Embryonic facial prominence (tissue), 1 donor: Measurements from ENCODE around the gene H19.

Experiments used
- DNase-seq: peaks from one replicate; pipeline ENCODE4 v3.0.0-alpha.2; 2016; ENCODE audit errors: extremely low spot score

The H19 gene

DNA sequence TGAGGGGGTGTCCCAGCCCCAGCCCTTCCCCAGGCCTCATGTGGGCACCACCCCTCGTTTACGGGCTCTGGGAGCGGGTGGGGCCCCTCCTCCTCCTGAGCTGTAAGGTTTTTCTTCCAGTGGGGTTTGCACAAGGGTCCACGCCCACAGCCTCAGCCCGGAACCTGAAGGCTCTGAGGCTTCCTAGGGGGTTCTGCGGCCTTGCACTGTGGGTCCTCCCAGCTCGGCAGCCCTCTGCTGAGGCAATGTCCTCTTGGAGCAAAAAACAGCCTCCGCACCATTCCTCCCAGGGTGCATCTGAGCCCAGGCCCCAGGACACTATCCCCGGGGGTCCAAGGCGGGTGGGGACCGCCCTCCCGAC, 14.1 kb downstream of the H19 start:
- DNase-seq, result no peak

DNA sequence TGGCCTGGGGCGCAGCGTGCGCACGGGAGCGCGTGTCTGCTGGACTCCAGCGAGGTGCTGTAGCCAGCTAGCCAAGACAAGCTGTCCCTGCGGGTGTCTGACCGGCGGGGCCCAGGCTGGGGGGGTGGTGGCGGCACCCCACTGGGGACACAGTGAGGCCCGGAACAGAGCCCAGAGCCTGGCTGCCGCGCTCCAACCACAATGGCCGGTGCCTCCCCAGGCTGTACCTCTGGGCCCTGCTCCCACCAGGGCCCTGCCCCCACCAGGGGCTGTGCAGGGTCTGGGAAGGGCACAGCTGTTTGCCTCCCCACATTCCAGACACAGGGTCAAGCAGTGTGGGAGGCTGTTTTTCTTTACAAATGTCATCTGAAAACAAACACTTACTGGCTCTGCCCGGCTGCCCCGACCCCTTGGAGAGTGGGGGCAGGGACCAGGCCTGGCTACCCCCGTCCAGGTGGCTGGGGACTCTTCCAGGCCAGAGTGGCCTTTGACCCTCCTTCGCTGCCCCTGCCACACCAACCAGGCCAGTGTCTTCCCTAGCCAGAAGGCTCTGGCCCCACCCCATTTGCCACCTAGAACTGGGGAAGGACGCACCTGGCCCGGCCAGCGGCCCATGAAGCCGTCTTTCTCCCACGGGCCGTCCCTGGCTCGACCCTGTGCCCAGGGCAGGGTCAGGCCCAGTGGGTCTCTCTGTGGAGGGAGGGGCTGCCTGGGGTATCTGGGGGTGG, 14.6 kb downstream of the H19 start:
- DNase-seq, result no peak

DNA sequence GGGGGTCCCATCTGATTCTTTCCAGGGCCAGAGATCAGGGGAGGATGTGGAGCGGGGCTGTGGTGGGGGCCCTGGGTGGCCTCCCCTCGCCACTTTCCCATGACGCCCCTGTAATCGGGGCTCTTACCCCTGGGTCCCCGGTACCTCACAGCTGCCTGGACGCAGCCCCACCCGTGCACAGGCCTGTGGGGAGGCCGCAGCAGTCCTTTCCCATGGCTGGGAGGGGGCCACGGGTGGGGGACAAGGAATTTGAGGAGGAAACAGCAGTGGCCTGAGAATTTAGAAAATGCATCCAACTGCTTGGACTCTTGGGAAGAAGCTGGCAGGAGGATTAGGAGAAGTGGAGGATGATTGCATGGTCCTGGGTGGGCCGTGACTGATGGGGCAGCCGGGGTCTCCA, 18.0 kb downstream of the H19 start:
- DNase-seq, result no peak

DNA sequence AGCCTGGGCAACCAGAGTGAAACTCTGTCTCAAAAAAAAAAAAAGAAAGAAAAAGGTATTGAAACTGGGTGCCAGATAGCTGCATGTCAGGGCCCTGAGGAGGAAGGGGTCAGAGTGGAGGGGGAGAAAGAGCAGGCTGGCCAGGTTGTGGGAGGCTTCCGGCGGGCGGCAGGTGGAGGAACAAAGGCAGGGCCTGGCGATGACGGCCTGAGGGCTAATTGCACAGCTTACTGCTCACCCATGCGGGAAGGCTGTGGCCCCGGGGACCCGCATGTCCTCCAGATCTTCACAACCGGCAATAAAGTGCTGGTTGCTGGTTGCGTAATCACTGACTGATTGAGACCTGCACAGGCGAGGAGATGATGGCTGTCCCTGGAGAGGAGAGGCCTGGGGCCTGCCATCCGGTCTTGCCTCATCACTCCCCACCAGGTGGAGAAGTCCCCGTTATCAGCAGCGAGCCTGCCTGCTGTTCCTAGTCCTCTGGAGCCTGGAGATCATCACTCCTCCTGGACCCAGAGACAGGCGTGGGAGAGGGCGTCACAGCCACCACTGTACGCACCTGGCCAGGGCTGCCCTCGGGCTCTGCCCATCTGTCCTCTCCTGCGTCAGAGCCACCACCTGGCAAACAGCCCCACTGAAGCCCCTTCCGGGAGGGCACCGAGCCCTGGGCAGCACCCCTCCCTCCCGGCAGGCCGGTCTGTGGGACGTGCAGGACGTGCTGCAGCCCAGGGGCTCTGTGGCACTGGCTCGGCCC, 18.7 kb downstream of the H19 start:
- DNase-seq, result no peak

DNA sequence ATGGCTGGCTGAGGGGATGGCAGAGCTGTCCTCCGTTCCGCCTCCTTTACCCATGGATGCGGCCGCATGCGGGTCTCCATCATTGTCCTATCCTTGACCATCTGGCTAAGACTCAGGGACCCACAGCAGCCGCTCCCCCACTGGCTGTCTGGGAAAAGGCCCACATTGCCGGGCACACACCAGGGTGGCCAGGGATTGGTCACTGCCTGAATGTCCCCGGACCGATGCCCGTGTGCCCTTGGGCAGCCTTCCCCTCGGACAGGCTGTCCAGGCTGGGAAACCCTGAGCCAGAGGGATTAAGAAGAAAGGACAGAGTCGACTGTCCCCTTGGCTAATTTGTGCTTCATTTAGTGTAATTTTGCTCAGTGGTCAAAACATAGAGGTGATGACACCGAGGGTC, 22.5 kb downstream of the H19 start:
- no peak for DNase-seq

DNA sequence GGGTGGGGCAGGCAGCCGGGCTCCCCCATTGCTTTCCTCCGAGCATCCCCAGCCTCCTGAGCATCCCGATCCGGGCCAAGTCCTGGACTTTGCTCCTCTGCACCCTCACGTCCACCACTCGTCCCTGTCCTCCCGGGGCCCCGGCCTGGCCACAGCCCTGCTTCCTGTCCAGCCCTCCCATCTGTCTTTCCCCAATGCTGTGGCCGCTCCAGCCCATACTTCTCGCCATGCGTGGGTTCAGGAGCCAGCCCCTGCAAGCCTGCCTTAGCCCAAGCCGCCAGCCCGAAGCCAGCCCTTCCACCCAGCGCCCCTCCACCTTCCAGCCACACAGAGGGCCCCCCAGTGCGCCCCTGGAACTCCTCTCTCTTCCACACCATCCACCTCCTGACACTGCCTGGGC, 26.7 kb downstream of the H19 start:
- DNase-seq, result no peak

DNA sequence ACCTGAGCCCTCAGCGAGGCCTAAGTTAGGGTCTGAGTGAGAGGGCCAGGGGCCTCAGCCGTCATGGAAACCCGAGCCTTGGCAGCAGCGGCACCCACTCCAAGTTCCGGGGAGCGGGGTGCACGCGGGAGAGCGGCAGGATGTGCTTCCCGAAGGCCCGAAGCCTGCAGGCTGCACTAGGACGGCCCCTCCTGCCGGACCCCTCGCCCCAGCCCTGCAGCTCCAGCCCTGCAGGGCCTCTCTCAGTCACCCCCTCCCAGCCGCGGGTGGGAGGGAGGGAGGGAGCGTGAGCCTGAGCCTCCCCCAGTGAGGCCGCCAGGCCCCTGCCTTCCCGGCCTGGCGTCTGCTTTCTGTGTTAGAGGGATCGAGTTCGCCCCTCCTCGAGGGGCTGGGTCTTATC, 27.9 kb downstream of the H19 start:
- no peak for DNase-seq

DNA sequence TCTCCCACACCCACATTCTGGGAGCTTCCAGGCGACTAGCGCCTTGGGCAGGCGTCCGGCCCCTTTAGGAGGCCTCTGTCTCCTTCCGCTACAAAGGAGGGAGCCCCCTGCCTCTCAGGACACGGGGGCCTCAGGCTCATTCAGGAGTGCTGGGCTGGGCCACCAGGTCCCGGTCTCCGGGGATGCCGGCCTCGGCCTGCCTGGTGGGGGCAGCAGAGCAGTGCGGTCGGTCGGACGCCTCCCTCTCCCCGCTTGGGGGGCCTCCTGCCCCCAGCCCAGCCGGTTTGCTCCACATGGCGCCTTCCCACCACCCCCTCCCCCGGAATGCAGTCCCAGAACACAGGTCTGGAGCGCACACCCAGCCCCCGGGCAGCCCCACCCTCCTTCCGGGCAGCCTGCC, 28.6 kb downstream of the H19 start:
- DNase-seq, result no peak

DNA sequence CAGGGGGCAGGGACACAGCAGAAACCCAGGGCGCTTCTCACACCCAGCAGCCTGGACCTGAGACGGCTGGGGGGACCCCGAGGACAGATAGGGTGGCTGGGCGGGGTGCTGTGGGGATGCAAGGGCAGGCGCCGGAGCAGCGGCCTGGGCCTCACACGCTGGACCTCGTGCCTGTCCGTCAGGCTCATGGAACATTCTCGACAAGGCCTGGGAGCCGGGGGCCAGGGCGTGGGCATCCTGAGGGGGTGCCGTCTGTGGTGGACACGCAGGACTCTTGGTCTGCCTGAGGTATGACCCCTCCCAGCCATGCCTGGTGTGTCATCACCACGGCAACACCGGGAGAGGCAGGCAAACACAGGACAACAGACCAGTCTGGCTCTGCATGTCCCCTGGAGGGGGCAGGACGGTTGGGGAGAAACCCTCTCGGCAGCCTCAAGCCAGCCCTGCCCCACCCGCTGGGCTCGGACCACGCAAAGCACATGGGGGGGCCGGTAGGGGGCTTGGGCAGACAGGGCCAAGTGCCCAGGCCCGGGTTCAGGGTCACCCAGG, 29.1 kb downstream of the H19 start:
- no peak for DNase-seq

DNA sequence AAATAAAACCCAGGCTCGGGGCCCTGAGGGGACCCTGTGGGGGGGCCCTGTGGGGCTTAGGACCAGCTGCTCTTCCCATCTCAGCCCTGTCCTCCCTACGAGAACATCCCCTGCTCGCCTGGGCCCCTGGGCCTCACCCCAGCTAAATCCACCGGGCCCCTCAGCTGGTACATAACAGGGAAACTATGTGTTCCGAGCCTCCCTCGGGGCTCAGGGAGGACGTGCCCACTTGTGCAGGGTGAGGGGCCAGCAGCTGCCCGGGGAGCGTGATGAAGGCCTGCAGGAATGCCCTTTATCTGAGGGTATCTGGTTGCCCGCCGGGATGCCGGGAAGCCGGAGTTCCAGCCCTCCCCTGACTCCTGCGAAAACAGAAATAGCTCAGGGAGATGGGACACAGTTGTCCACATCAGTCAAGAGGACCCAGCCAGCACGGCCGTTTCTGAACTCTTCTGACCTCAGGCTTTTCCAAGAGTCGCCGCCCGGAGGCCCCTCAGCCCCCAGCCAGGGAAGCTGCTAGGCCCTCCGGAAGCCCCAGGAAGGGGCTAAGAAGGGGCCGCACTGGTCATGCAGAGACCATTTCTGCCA, 29.9 kb downstream of the H19 start:
- no peak for DNase-seq

DNA sequence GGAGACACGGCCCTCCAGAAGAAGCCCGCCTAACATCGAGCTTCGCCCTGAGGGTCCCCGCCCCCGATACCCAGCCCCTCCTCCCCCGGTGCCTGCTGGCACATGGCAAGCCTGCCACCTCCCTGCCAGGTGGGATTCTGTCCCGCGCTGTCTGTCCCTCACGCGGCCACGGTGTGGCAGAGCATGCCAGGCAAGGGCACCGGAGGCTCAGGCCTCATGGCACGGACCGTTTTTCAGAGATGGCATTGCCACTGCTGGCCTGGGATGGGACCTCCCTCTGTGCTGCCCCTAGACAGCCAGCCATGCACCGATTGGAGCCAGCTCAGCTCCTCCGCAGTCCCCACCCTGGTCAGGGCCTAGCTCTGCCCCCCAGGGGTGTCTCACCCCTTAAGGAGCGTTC, 31.1 kb downstream of the H19 start:
- no peak for DNase-seq

DNA sequence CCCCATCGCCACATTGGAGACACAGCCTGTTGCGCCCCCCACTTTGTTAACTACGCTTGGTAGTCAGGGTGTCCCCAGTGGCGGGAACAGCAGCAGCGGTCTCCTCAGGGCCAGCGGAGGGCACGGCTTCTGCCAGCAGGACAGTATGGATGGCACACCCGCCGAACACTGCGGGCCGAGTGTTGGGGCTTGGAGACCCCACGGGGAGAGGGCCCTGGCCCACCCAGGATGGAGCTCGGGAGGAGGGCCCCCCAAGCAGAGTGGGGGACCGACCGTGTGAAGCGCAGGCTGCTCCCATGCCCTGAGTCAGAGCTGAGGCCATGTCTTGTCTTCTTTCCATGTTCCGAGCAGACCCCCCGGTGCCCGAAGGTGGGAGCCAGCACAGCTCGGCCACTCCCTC, 32.7 kb downstream of the H19 start:
- no peak for DNase-seq

DNA sequence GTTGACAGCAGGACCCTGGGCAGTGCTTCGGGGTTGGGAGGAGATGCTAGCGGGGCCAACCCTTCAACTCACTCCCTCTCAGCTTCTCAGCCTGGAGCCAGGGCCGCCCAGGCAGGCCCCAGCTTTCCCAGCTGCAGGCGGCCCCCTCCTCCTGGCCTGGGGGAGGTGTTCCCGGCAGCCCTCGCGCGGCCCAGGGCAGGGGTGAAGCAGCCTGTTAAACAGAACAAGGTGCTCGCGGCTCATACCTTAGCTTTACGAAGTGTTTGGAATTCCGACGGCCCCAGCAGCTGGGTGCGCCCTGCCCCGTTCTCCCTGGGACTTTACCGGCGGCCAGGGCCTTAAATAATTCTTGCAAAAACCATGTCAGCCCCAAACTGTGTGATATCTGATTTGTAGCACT, 33.3 kb downstream of the H19 start:
- DNase-seq, result no peak

DNA sequence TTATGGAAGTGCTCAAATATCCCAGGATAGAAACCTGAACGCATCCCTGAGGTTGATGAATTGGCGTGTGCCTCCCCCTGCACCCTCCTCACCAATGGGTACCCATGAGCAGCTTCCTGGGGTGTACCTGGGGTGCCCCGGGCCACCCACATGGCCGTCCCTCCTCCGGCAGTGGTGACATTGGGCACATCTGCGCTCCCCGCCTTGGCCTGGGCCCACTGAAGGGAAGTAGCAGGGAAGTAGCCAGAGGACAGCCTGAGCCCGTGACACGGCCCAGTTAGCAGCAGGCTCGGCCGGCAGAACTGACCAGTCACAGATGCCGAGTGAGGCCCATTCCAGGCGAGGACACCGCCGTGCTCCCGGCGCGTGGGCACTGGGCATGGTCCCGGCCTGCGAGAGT, 33.8 kb downstream of the H19 start:
- DNase-seq, result no peak

DNA sequence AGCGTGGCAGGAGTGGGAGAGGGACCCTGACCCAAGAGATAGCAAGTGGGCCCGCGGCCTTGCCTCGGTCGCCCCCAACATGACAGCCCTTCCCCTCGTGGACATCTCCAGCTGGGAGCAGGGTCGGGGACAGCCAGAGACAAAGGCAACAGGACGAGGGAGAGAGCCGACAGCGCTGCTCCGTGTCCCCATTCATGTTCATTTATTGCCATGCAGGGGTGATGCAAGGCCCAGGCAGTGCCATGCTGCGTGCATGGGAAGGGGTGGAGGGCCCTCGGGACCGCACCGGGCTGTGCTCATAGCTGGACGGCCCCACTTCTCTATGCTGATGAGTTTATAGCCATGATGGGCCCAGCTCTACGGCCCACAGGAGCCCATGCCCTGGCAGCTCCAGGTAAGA, 37.9 kb downstream of the H19 start:
- DNase-seq, result no peak

DNA sequence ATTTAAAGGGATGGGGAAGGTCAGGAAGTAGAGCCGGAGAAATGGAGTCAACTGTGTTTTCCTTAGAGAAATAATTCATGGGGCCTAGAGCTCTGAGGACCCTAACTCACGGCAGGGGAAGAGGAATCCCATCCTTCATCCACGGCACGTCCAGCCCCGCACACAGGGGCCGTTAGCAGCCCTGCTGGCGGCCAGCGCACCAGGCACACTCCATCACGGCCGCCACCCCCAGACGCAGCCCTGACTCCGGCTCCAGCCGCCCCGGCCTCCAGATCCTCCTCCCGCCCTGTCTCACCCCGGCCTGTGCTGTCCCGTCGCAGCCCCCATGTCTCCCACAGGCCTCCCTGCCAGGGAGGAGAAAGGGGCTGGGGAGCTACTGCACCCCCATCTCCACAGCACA, 39.3 kb downstream of the H19 start:
- no peak for DNase-seq

DNA sequence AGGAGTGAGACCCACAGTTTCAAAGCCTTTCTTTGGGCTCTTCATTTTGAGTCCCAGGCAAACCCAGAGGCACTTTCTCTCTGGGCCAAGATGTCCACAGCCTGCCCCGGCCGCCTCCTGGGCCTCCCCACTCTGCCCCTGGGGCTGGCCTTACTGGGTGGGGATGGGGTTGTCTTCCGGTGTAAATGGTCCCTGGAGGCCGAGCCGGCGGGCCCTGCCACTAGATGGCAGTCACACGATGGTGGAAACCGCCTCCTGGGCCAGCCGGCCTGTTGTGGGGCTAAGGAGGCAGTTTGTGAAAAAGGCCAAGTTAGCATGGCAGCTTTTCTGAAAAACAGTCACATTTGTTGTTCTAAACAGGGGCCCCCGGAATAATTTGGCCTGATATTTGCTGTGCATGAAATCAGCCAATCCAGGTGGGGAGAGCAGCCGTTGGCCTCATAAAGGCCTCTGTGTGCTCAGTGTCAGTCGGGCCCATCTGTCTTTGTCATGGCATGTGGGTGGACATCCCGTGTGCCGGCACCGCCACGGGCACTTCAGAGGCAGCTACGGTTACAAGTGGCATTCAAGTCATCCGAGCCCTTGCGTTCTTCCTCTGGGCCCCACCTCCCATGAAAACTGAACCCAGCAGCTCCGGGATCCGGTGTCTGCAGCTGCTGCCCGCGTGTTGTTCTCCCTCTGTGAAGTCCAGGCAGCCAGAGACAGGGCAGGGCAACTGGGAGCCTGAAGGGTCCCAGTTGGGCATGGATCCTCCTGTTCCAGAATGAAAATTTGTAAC, 44.0 kb downstream of the H19 start:
- no peak for DNase-seq

DNA sequence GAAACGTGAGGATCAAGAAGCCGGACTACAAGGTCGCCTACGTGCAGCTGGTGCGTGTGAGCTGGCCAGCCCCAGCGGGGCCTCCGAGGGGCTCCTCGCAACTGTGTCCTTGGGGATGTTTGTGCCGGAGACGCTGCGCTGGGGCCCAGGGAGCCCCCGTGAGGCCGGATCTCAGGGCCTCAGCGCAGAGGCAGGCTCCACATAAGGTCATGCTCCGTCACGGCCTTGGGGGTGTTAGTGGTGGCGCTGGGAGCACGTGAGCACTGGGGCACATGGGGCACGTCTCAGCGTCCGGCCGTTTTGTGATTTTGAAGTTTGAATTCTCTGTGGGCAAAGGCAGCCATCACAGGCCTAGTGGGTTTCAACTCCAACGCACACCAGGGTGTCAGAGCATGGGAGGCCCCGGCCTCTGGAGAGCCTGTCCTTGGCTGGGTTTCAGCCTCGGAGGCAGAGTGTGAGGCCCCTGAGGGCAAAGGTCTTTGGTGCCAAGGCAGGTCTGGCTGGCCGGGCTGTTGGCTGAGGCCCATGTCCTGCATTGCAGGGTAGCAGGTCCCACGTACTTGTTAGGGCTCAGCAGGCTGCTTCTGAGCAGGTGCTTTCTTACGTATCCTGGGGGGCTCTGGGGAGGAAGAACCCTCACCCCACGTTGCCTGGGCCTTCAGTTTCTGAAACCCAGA, 44.7 kb downstream of the H19 start:
- no peak for DNase-seq

DNA sequence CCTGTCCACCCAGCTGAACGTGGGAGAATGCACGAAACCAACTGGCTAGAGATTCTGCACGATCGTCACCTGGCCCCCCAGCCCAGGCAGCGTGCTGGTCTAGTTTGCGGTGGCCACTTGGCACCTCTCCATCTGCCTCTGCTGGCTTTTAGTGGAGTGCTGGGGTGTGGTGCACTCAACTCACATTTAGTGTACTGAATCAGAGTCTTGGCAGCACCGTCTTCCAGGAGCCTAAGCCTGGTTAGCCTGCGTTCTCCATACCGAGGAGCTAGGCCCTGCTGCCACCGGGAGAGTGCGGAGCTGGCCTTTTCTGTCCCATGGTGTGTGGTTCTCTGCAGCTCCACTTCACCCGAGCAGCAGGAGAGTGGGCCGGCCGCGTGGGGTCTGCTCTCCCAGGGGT, 47.7 kb downstream of the H19 start:
- DNase-seq, result no peak

DNA sequence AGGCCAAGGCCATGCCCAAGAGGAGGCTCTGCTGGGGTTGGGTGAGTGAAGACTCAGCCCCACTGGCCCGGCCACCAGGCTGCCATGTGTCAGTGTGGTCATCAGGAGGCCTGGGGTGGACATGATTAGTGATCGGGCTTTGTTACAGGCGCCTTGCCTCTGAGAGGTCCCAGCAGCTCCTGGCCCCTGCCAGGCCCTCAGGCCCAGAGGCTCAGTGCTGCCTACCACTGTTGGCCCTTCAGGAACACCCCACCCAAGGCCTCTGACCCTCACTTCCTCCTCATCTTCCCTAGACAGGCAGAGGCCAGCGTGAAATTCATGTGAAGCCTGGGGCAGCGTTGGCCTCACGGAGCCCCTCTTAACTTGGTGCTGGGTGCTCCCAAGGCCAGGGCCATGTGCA, 48.3 kb downstream of the H19 start:
- DNase-seq, result no peak

DNA sequence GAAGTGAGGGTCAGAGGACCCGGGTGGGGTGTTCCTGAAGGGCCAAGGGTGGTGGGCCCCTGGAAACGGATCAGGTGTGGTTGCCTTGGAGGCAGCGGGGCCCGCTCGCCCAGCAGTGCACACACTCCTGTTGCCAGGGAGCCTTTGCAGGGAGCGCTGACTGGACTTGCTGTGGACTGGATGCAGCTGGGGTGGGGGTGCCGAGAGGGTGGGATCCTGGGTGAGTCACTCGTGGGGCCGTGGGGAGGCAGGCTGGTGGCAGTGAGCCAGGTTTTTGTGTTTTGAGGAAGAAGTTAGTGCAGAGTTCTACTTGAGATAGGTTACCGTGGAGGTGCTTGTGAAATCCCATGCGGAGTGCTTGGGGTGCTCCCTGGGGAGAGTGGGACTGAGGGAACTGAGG, 49.3 kb downstream of the H19 start:
- no peak for DNase-seq
